ENCODE results near the gene EHD2.

GRCh38 chr19:47768604-47769003 lies 55.4 kb downstream of the EHD2 start:
- TF ChIP-seq CTCF (optimal IDR thresholded peaks at IDR 0.05 in 1 of 3, IDR thresholded peaks at IDR 0.05 in 1 of 3, conservative IDR thresholded peaks at IDR 0.05 in 1 of 3; ENCODE audit: extremely low read depth in 1 of 3, insufficient read depth in 2 of 3, low read length in 3 of 3) = peak in 2 of 3 experiments; percentile 23 to 24
- no peak for TF ChIP-seq EZH2 (IDR thresholded peaks at IDR 0.05; ENCODE audit: low read length)
